H1 (cell line): Measurements from ENCODE around the gene GNB1. TPM values are rescaled to one million over a fixed set of nuclear protein-coding genes. Genes with fewer than 3 reads are reported as not detected.

Experiments
- CHD1 ChIP-seq: IDR thresholded peaks from 2 replicates; pipeline ENCODE4 v1.6.1; 2012; ENCODE audit warnings: low read depth, low read length, improper control_type of control experiment
- MAFK ChIP-seq: IDR thresholded peaks from 2 replicates; pipeline ENCODE4 v1.6.1; 2012; ENCODE audit warnings: low read depth, mild to moderate bottlenecking, improper control_type of control experiment, low read length
- RBBP5 ChIP-seq: IDR thresholded peaks from 2 replicates; pipeline ENCODE4 v1.7.1; 2012; ENCODE audit warnings: low read depth, mild to moderate bottlenecking, inconsistent platforms, low read length, moderate library complexity, borderline replicate concordance
- polyA plus RNA-seq, 7 experiments: library from polyadenylated mRNA; depleted of rRNA in 3 of 7; stranded (reverse) in 5 of 7; unstranded in 2 of 7; fragments of >200 nt in 5 of 7; fragments of 200-250 nt in 2 of 7; gene quantifications; 1 replicate in 5 of 7; 2 replicates in 1 of 7; 4 replicates in 1 of 7; pipeline versions ENCODE4 v1.2.1 to v1.2.3, GENCODE V29; 2011 to 2013; ENCODE audit warnings: missing spikeins in 2 of 7, mixed read lengths in 2 of 7
- total RNA-seq: library from RNA; stranded (reverse); fragmentation: NEBNext Ultra II Directional; extraction: Animal tissue kit (Norgen Biotek cat#: 25700); gene quantifications from 2 replicates; pipeline ENCODE4 v1.2.1, GENCODE V29; 2021

The GNB1 gene
- total and polyA plus RNA-seq, 2 of the 8 experiments (the other 6 are each of a cell fraction or from before 2014, with no cell fraction given) = 343 to 382 TPM

DNA sequence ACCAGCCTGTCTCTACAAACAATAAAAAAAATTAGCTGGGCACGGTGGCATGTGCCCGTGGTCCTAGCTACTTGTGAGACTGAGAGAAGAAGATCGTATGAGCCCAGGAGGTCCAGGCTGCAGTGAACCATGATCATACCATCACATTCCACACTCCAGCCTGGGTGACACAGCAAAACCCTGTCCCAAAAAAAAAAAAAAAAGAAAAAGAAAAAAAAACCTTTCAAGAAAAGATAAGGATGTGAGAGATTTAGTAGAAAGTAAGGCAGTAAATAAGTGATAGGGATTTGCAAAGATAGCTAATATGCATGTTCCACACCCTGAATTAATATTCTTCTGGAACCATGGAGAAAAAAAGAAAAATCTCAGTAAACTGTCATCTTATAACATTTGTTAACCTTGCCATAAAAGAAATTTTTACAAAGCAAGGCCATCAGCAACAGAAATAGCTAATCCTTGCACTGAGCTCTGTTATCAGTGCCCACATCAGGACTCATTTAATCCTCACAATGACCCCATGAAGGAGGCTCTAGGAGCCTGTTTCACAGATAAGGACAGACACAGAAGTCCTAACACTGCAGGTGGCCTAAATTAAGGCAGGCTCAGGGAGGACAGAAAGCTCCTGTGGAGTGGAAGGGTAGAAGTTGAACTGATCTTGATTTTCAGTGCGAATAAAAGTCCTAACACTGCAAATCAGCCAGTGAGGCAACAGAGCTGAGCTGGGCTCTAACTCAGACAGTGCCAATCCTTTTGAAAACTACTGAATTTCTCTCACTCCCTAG, 7.6 kb downstream of the GNB1 start (continued):
- TF ChIP-seq CHD1 = no peak
- no peak for TF ChIP-seq RBBP5
- no peak for TF ChIP-seq MAFK
